Panc1 (cell line): ENCODE results near the gene POLG2. TPM values are rescaled to one million over a fixed set of nuclear protein-coding genes. Genes with fewer than 3 reads are reported as not detected.

Source experiments
- ATAC-seq: fragments of 200-7000 bp; cut with Tn5 transposase; 2 replicates; pipeline ENCODE4 v1.9.1; 2020; ENCODE audit warnings: mild to moderate bottlenecking, moderate library complexity
- BruUV-seq: library from RNA; stranded (reverse); fragments of 400-500 nt; replicated peaks from 2 replicates; lab custom pipeline; 2021; lab: Mats Ljungman, UMichigan
- CTCF ChIA-PET: fragments of 300-600 bp; sonication (Branson Sonifier 250); formaldehyde crosslinking; loops from one replicate; lab custom pipeline; 2022; ENCODE audit warnings: antibody characterized with exemption; lab: Charles Lee
- POLR2A ChIA-PET: fragments of 300-600 bp; sonication (Branson Sonifier 250); formaldehyde crosslinking; loops from one replicate; lab custom pipeline; 2022; ENCODE audit warnings: antibody characterized with exemption; lab: Charles Lee
- DNase-seq: peaks from one replicate; pipeline ENCODE4 v3.0.0-alpha.2; 2010; ENCODE audit warnings: low read depth, low spot score
- H3K27ac ChIP-seq: 2 replicates; pipeline ENCODE4 v1.5.1; 2011; ENCODE audit warnings: mild to moderate bottlenecking, low read length, inconsistent platforms
- H3K27me3 ChIP-seq: fragments of 200-500 bp; sonication (Bioruptor generic); 2 replicates; pipeline ENCODE4 v1.6.0; 2014; ENCODE audit warnings: low read length, inconsistent platforms; ENCODE audit not compliant: control insufficient read depth, insufficient read depth
- H3K36me3 ChIP-seq: fragments of 200-500 bp; sonication (Bioruptor generic); 2 replicates; pipeline ENCODE4 v1.5.1; 2014; ENCODE audit warnings: inconsistent platforms, mild to moderate bottlenecking, low read length, moderate library complexity; ENCODE audit not compliant: control insufficient read depth, insufficient read depth
- H3K4me1 ChIP-seq: 2 replicates; pipeline ENCODE4 v1.5.1; 2011; ENCODE audit warnings: inconsistent platforms, mild to moderate bottlenecking, low read length, moderate library complexity; ENCODE audit not compliant: control insufficient read depth, insufficient read depth
- H3K4me3 ChIP-seq, 2 experiments: 2 replicates each; pipeline ENCODE4 v1.5.1; 2011 to 2012; ENCODE audit warnings: low read depth in 2 of 2, low read length in 2 of 2, mild to moderate bottlenecking in 2 of 2, inconsistent platforms in 1 of 2, moderate library complexity in 1 of 2
- H3K9me3 ChIP-seq: fragments of 200-500 bp; sonication (Bioruptor generic); 2 replicates; pipeline ENCODE4 v1.5.1; 2014; ENCODE audit warnings: low read depth, mild to moderate bottlenecking, inconsistent platforms, low read length, moderate library complexity; ENCODE audit not compliant: control insufficient read depth, insufficient read depth
- CTCF ChIP-seq: fragments of 450-650 bp; IDR thresholded peaks from 2 replicates; pipeline ENCODE4 v1.5.1; 2017; ENCODE audit warnings: mild to moderate bottlenecking
- POLR2AphosphoS5 ChIP-seq: IDR thresholded peaks from 2 replicates; pipeline ENCODE4 v1.6.1; 2012; ENCODE audit warnings: mild to moderate bottlenecking, low read depth, low read length, moderate library complexity
- REST ChIP-seq, 2 experiments: IDR thresholded peaks; 2 replicates each; pipeline ENCODE4 v1.6.1; 2011 to 2012; ENCODE audit warnings: low read depth in 2 of 2, control low read depth in 1 of 2, low read length in 1 of 2, mild to moderate bottlenecking in 1 of 2, moderate library complexity in 1 of 2; ENCODE audit not compliant: insufficient read depth in 1 of 2
- SIN3A ChIP-seq: IDR thresholded peaks from 2 replicates; pipeline ENCODE4 v1.6.1; 2012; ENCODE audit warnings: low read depth, mild to moderate bottlenecking, low read length, moderate library complexity, borderline replicate concordance; ENCODE audit not compliant: insufficient read depth
- TCF7L2 ChIP-seq: IDR thresholded peaks from 2 replicates; pipeline ENCODE4 v1.6.1; 2011; ENCODE audit warnings: mild to moderate bottlenecking, low read depth, low read length, inconsistent platforms
- in situ Hi-C: cut with HindIII; loops from 2 replicates; pipeline ENCODE4 v1.10.0; 2016; ENCODE audit warnings: low sequenced_read_pairs, low pct_unique_long_range_greater_than_20kb
- intact Hi-C: fragments of 100-400 bp; cut with micrococcal nuclease; formaldehyde crosslinking; loops from one replicate; pipeline ENCODE4 v1.10.0; 2022; ENCODE audit not compliant: unreplicated experiment
- total RNA-seq: library from RNA; stranded (reverse); gene quantifications from one replicate; pipeline ENCODE4 v1.2.1, GENCODE V29; 2021; ENCODE audit not compliant: unreplicated experiment

The POLG2 gene
- total RNA-seq, 1 experiment from 2014 or later, result 19.6 TPM

GRCh38 chr17:64455993-64456885 is 40.6 kb downstream of the POLG2 start:
- Histone ChIP-seq H3K36me3 (no peaks in the 10 kb centered on the region), H3K27me3 (no peaks in the 10 kb centered on the region), H3K9me3 (no peaks in the 10 kb centered on the region), H3K4me1 (no peaks in the 10 kb centered on the region), H3K27ac (no peak overlapping the region), H3K4me3 (no peak overlapping the region)
- POLR2A ChIA-PET, result no interaction called here
- TF ChIP-seq POLR2AphosphoS5 (no peak), REST (IDR thresholded peaks at IDR 0.05; ENCODE audit: insufficient read depth in 1 of 2, low read depth in 2 of 2, low read length in 1 of 2) (no peak), TCF7L2 (no peak), CTCF (no peak)
- CTCF ChIA-PET, result no interaction called here
- in situ Hi-C loops (no loop called here), intact Hi-C loops (no loop called here)
- no TSS peak for BruUV-seq
- ATAC-seq, result no peak
- no peak for DNase-seq

- H3K4me3 ChIP-seq, result no peak overlapping the region
- no peak overlapping the region for H3K27ac ChIP-seq
- H3K36me3 ChIP-seq, result no peaks in the 10 kb centered on the region
- TF ChIP-seq TCF7L2, result no peak
- TF ChIP-seq REST (IDR thresholded peaks at IDR 0.05; ENCODE audit: insufficient read depth in 1 of 2, low read depth in 2 of 2, low read length in 1 of 2), result no peak
- TF ChIP-seq CTCF, result no peak
- TF ChIP-seq SIN3A, result no peak
- TF ChIP-seq POLR2AphosphoS5, result no peak
- ChIA-PET POLR2A (no interaction called here), CTCF (no interaction called here)
- no peaks in the 10 kb centered on the region for H3K9me3 ChIP-seq
- no peaks in the 10 kb centered on the region for H3K27me3 ChIP-seq
- BruUV-seq, result no TSS peak
- DNase-seq (no peak), ATAC-seq (no peak)
- in situ Hi-C loops, result no loop called here
- intact Hi-C loops, result no loop called here
- H3K4me1 ChIP-seq, result no peaks in the 10 kb centered on the region
These were observed 47.3 kb downstream of the POLG2 start for GRCh38 chr17:64449545-64449944.
